Muscle layer of colon (tissue), 2 donors: ENCODE measurements around the gene OAT.
A peak's percentile ranks its signal among the peaks of the same experiment; 100 is the strongest.
"Not testable (repeated sequence)": the region's sequence is repeated elsewhere in the genome, so short reads cannot be mapped to it uniquely, and the experiment has no call there.

Experiments
- H3K27ac ChIP-seq: one replicate; pipeline ENCODE4 v1.7.0; 2013; ENCODE audit warnings: low read depth, mild to moderate bottlenecking, low read length, moderate library complexity
- H3K27me3 ChIP-seq, 2 donors: one replicate each; pipeline ENCODE4 v1.7.0; 2013; ENCODE audit warnings: low read length in 2 of 2, mild to moderate bottlenecking in 2 of 2; ENCODE audit not compliant: insufficient read depth in 2 of 2, control insufficient read depth in 1 of 2
- H3K36me3 ChIP-seq: one replicate; pipeline ENCODE4 v1.7.0; 2013; ENCODE audit warnings: mild to moderate bottlenecking, low read length; ENCODE audit not compliant: insufficient read depth
- H3K4me1 ChIP-seq: one replicate; pipeline ENCODE4 v1.7.0; 2013; ENCODE audit warnings: mild to moderate bottlenecking, low read length; ENCODE audit not compliant: insufficient read depth
- H3K4me3 ChIP-seq, 2 donors: one replicate each; pipeline ENCODE4 v1.7.0; 2013; ENCODE audit warnings: low read length in 2 of 2, low read depth in 1 of 2, mild to moderate bottlenecking in 1 of 2, moderate library complexity in 1 of 2
- H3K9ac ChIP-seq: one replicate; pipeline ENCODE4 v1.7.0; 2013; ENCODE audit warnings: low read length
- H3K9me3 ChIP-seq: one replicate; pipeline ENCODE4 v1.7.0; 2013; ENCODE audit warnings: mild to moderate bottlenecking, low read length
- donor health status: abdominal sarcoma.
- donor health status: Adenocarcinoma of cecum.

The OAT gene

GRCh38 chr10:124441694-124442093, 23.0 kb upstream of the OAT start:
- H3K27ac ChIP-seq, H3K4me3 ChIP-seq, H3K4me1 ChIP-seq, H3K9me3 ChIP-seq, H3K36me3 ChIP-seq, H3K27me3 ChIP-seq, H3K9ac ChIP-seq: not testable (repeated sequence)

- H3K27me3 ChIP-seq, result no peaks in the 10 kb centered on the region
Measured at GRCh38 chr10:124436191-124436638, 17.5 kb upstream of the OAT start.

DNA sequence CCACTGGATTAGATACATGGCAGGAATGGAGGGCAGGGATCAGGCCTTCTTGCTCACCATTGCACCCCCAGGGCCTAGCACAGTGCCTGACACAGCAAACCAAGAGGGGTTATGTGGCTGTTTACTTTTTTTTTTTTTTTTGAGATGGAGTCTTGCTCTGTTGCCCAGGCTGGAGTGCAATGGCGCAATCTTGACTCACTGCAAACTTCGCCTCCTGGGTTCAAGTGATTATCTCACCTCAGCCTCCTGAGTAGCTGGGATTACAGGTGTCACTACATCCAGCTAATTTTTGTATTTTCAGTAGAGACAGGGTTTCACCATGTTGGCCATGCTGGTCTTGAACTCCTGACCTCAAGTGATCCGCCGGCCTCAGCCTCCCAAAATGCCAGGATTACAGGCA, 17.0 kb upstream of the OAT start:
- not testable (repeated sequence) for H3K27ac ChIP-seq, H3K27me3 ChIP-seq, H3K9ac ChIP-seq, H3K9me3 ChIP-seq, H3K36me3 ChIP-seq, H3K4me3 ChIP-seq, H3K4me1 ChIP-seq

More at GRCh38 chr10:124436191-124436638, 17.5 kb upstream of the OAT start:
- Histone ChIP-seq H3K36me3 (no peaks in the 10 kb centered on the region), H3K27ac (no peak overlapping the region), H3K9ac (no peak overlapping the region), H3K4me1 (no peaks in the 10 kb centered on the region), H3K9me3 (no peaks in the 10 kb centered on the region), H3K4me3 (no peak overlapping the region)

DNA sequence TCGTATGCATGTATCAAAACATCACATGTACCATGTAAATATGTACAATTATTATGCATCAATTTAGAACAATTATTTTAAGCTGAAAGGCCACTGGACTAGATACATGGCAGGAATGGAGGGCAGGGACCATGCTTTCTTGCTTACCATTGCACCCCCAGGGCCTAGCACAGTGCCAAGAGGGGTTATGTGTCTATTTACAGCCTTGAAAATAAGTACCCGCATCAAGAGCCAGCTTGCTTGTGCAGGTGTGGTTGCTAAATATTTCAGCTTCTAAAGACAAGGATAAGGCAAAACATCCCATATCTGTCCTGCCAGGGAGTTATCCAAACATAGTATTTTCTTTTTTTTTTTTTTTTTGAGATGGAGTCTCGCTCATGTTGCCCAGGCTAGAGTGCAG, 14.7 kb upstream of the OAT start:
- Histone ChIP-seq H3K9me3 (no peaks in the 10 kb centered on the region), H3K4me1 (no peaks in the 10 kb centered on the region), H3K27ac (no peak overlapping the region), H3K27me3 (no peaks in the 10 kb centered on the region), H3K9ac (no peak overlapping the region), H3K36me3 (no peaks in the 10 kb centered on the region), H3K4me3 (no peak overlapping the region)

- Histone ChIP-seq H3K4me3 (no peak overlapping the region), H3K9ac (no peak overlapping the region), H3K9me3 (no peaks in the 10 kb centered on the region), H3K36me3 (no peaks in the 10 kb centered on the region), H3K27ac (no peak overlapping the region), H3K4me1 (no peaks in the 10 kb centered on the region), H3K27me3 (no peaks in the 10 kb centered on the region)
Measured at GRCh38 chr10:124430077-124430476, 11.4 kb upstream of the OAT start.

- H3K36me3 ChIP-seq, result no peaks in the 10 kb centered on the region
- H3K9me3 ChIP-seq, result no peaks in the 10 kb centered on the region
- no peak overlapping the region for H3K9ac ChIP-seq
- no peaks in the 10 kb centered on the region for H3K4me1 ChIP-seq
- no peak overlapping the region for H3K27ac ChIP-seq
- no peaks in the 10 kb centered on the region for H3K27me3 ChIP-seq
- H3K4me3 ChIP-seq, result no peak overlapping the region
Measured at GRCh38 chr10:124429576-124429975, 10.9 kb upstream of the OAT start.

DNA sequence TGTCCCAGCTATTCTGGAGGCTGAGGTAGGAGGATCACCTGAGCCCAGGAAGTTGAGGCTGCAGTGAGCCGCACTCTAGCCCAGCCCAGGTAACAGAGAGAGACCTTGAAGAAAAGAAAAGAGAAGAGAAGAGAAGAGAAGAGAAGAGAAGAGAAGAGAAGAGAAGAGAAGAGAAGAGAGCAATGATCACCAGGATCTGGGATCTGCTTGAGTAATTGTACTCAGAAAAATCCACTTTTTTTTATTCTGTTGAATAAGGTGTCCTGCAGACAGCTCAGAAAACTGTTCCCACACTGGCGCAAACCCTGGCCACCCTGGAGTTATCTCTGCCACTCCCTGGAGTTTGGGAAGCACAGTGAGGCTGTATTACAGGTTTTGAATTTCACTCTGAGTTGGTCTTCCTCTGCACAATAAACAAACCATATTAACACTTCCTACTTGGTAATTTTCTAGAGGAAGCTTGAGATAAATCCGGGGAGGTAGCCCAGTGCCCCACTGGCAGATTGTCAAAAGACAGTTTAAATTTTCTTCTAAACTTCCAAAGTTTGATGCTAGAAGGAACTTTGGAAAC, 9.6 kb upstream of the OAT start:
- H3K27ac ChIP-seq, result no peak overlapping the region
- H3K27me3 ChIP-seq, result no peaks in the 10 kb centered on the region
- no peaks in the 10 kb centered on the region for H3K9me3 ChIP-seq
- no peak overlapping the region for H3K9ac ChIP-seq
- no peak overlapping the region for H3K4me3 ChIP-seq
- H3K4me1 ChIP-seq, result no peaks in the 10 kb centered on the region
- no peaks in the 10 kb centered on the region for H3K36me3 ChIP-seq

GRCh38 chr10:124425227-124425962, 6.7 kb upstream of the OAT start:
- no peak overlapping the region for H3K4me3 ChIP-seq
- H3K36me3 ChIP-seq, result no peaks in the 10 kb centered on the region
- no peaks in the 10 kb centered on the region for H3K9me3 ChIP-seq
- no peaks in the 10 kb centered on the region for H3K27me3 ChIP-seq
- H3K4me1 ChIP-seq, result no peaks in the 10 kb centered on the region
- no peak overlapping the region for H3K27ac ChIP-seq
- H3K9ac ChIP-seq, result no peak overlapping the region

DNA sequence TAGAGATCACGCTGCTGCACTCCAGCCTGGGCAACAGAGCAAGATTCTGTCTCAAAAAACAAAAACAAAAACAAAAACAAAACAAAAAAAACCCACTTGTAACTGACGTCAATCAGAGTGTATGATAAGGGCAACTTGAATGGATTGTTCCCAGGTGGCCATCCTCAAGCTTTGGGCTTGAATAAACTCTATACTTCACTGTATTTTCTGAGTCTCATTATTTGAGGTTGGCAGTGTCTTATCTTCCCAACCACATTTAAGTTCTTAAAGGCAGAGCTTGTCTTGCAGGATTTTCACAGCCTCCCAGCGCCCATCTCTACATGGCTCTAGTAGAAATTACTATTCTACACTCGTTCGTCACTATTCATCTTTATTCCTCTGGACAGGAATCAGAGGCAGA, 5.1 kb upstream of the OAT start:
- no peaks in the 10 kb centered on the region for H3K4me1 ChIP-seq
- H3K27ac ChIP-seq, result no peak overlapping the region
- H3K27me3 ChIP-seq, result no peaks in the 10 kb centered on the region
- no peak overlapping the region for H3K9ac ChIP-seq
- H3K4me3 ChIP-seq, result no peak overlapping the region
- no peaks in the 10 kb centered on the region for H3K36me3 ChIP-seq
- no peaks in the 10 kb centered on the region for H3K9me3 ChIP-seq

DNA sequence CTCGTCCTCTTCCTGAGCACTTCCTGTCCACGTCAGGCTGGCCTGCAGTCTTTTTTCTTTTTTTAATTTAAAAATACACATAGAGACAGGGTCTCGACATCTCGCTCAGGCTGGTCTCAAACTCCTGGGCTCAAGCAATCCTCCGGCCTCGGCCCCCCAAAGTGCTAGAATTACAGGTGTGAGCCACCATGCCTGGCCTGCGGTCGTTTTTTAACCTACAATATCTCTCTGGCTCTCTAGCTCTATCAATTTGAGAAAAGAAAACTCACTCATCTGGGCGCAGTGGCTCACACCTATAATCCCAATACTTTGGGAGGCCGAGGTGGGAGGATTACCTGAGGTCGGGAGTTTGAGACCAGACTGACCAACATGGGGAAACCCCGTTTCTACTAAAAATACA, 4.0 kb upstream of the OAT start:
- Histone ChIP-seq H3K36me3 (no peaks in the 10 kb centered on the region), H3K9ac (no peak overlapping the region), H3K27me3 (no peaks in the 10 kb centered on the region), H3K27ac (no peak overlapping the region), H3K4me1 (peaks cover 1% of the 10 kb centered on the region), H3K4me3 (no peak overlapping the region), H3K9me3 (no peaks in the 10 kb centered on the region)

DNA sequence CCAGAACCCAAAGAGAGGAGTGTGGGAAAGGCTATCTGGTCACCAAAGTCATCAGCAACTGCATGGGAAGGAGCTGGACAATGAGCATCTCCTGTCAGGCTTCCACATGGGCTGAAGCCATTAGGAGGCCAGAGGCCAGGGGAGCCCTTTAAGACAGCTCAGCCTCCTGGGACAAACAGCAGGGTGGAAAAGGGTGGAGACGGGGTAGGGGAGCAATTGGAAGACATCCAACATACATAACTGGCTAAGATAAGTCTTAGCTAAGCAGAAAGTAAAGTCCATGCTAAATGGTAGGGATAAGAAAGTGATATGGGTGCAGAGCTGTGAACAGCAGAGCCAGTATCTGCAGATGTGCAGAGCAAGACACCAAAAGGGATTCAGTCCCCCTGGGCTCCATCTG, 1.5 kb upstream of the OAT start:
- Histone ChIP-seq H3K27ac (no peak overlapping the region), H3K4me3 (no peak overlapping the region), H3K9ac (no peak overlapping the region), H3K36me3 (no peaks in the 10 kb centered on the region), H3K4me1 (peaks cover 26% of the 10 kb centered on the region), H3K27me3 (no peaks in the 10 kb centered on the region), H3K9me3 (no peaks in the 10 kb centered on the region)

DNA sequence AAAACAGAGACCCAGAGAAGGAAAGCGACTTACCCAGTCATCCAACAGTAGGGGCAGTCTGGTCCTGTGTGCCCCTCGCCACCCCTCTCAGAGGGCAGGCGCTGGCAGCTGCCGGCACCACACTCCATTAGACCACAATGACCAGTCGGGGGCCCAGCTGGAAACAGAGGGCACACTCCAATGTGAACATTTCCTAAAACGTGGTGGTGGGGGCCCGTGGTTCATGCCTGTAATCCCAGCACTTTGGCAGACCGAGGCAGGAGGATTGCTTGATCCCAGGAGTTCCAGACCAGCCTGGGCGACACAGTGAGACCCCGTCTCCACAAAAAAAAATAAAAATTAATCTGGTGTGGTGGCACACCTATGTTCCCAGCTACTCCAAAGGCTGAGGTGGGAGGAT, 912 bp upstream of the OAT start:
- Histone ChIP-seq H3K9ac (no peak overlapping the region), H3K4me3 (peak overlapping the region in 1 of 2 donors; percentile 75), H3K4me1 (peaks cover 29% of the 10 kb centered on the region), H3K36me3 (no peaks in the 10 kb centered on the region), H3K27ac (no peak overlapping the region), H3K9me3 (no peaks in the 10 kb centered on the region), H3K27me3 (no peaks in the 10 kb centered on the region)
